ENCODE data around the gene SPOCK1.

DNA sequence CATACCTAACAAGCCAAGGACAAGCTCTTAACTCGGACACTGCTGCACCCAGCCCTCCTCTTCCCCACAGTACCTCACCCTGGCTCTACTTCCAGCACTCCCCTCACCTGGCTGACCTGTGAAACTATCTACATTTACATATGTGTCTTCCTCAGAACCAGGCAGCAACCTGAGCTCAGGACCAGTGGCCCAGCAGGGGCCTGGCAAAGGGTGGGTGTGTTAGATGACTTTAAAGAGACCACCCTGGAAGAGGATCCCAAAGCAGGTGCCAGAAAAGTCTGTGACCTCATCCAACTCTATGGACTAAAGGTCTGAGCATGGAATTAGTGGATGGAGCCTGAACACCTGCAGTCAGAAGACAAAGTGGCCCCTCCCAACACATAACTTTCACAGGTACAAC is 400.9 kb downstream of the SPOCK1 start:
- TF ChIP-seq, protein P1, sequence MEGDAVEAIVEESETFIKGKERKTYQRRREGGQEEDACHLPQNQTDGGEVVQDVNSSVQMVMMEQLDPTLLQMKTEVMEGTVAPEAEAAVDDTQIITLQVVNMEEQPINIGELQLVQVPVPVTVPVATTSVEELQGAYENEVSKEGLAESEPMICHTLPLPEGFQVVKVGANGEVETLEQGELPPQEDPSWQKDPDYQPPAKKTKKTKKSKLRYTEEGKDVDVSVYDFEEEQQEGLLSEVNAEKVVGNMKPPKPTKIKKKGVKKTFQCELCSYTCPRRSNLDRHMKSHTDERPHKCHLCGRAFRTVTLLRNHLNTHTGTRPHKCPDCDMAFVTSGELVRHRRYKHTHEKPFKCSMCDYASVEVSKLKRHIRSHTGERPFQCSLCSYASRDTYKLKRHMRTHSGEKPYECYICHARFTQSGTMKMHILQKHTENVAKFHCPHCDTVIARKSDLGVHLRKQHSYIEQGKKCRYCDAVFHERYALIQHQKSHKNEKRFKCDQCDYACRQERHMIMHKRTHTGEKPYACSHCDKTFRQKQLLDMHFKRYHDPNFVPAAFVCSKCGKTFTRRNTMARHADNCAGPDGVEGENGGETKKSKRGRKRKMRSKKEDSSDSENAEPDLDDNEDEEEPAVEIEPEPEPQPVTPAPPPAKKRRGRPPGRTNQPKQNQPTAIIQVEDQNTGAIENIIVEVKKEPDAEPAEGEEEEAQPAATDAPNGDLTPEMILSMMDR (conservative IDR thresholded peaks at IDR 0.05): no peak
- TF ChIP-seq EZH2 (IDR thresholded peaks at IDR 0.05; ENCODE audit: low read depth): no peak

All from PC-9 (cell line).